Endothelial cell of umbilical vein (primary cell): ENCODE results near the gene NEUROD1. TPM values are rescaled to one million over a fixed set of nuclear protein-coding genes. Genes with fewer than 3 reads are reported as not detected.

Source experiments
- BruUV-seq: library from RNA; stranded (reverse); fragments of 400-500 nt; replicated peaks from 2 replicates; lab custom pipeline; 2021; lab: Mats Ljungman, UMichigan
- CTCF ChIA-PET: fragments of 300-600, 350-600 bp; sonication (Branson Sonifier 250); formaldehyde crosslinking; loops from one replicate; lab custom pipeline; 2021; ENCODE audit warnings: antibody characterized with exemption, inconsistent platforms; lab: Charles Lee
- POLR2A ChIA-PET: fragments of 300-600, 350-600 bp; sonication (Branson Sonifier 250); formaldehyde crosslinking; loops from one replicate; lab custom pipeline; 2021; ENCODE audit warnings: antibody characterized with exemption, inconsistent platforms; lab: Charles Lee
- DNase-seq: peaks from one replicate; pipeline ENCODE4 v3.0.0-alpha.2; 2011; ENCODE audit warnings: low read depth, low spot score
- FAIRE-seq: peaks from 2 replicates; lab custom pipeline; 2011; peaks lifted over from hg19 to GRCh38; lab: Jason Lieb, UNC
- H2AFZ ChIP-seq: 2 replicates; pipeline ENCODE4 v1.6.0; 2012; ENCODE audit warnings: low read depth, low read length, control low read depth, inconsistent platforms
- H3K27ac ChIP-seq: 2 replicates; pipeline ENCODE4 v1.5.1; 2011; ENCODE audit warnings: low read depth, mild to moderate bottlenecking, control low read depth, low read length, moderate library complexity; ENCODE audit not compliant: insufficient read depth
- H3K27me3 ChIP-seq, 2 experiments: 2 replicates each; pipeline versions ENCODE4 v1.6.0 to v1.6.1; 2011; ENCODE audit warnings: low read length in 2 of 2, mixed read lengths in 1 of 2; ENCODE audit not compliant: control insufficient read depth in 2 of 2, insufficient read depth in 2 of 2
- H3K36me3 ChIP-seq, 2 experiments: 2 replicates in 1 of 2; 3 replicates in 1 of 2; pipeline ENCODE4 v1.5.1; 2011; ENCODE audit warnings: low read length in 2 of 2, mild to moderate bottlenecking in 1 of 2, moderate library complexity in 1 of 2; ENCODE audit not compliant: control insufficient read depth in 2 of 2, insufficient read depth in 2 of 2; ENCODE audit errors: extremely low read depth in 1 of 2
- H3K4me1 ChIP-seq: 3 replicates; pipeline ENCODE4 v1.5.1; 2011; ENCODE audit warnings: mild to moderate bottlenecking, low read length; ENCODE audit not compliant: control insufficient read depth, insufficient read depth; ENCODE audit errors: extremely low read depth
- H3K4me2 ChIP-seq: 2 replicates; pipeline ENCODE4 v1.6.1; 2011; ENCODE audit warnings: low read length, control low read depth, mixed read lengths; ENCODE audit not compliant: insufficient read depth
- H3K4me3 ChIP-seq, 3 experiments: fragments of 200-600 bp in 1 of 3; sonication (generic), shearing (Covaris generic) in 1 of 3; replicated peaks in 1 of 3; 2 replicates each; pipeline ENCODE4 v1.5.1; 2011 to 2016; ENCODE audit warnings: control low read depth in 3 of 3, low read length in 3 of 3, mild to moderate bottlenecking in 2 of 3, inconsistent platforms in 1 of 3, low read depth in 1 of 3, moderate library complexity in 1 of 3; ENCODE audit not compliant: insufficient read depth in 1 of 3
- H3K79me2 ChIP-seq: 2 replicates; pipeline ENCODE4 v1.6.0; 2012; ENCODE audit warnings: low read length, inconsistent platforms; ENCODE audit not compliant: control insufficient read depth, insufficient read depth
- H3K9ac ChIP-seq: replicated peaks from 2 replicates; pipeline ENCODE3; 2011; ENCODE audit warnings: low read length, control low read depth; ENCODE audit not compliant: insufficient read depth; ENCODE audit errors: extremely low read depth
- H3K9me1 ChIP-seq: replicated peaks from 3 replicates; pipeline ENCODE4 v1.6.0; 2011; ENCODE audit warnings: mild to moderate bottlenecking, low read length; ENCODE audit not compliant: control insufficient read depth, insufficient read depth; ENCODE audit errors: extremely low read depth
- H3K9me3 ChIP-seq: replicated peaks from 2 replicates; pipeline ENCODE4 v1.5.1; 2012; ENCODE audit warnings: low read length, inconsistent platforms; ENCODE audit not compliant: control insufficient read depth, insufficient read depth
- H4K20me1 ChIP-seq: replicated peaks from 2 replicates; pipeline ENCODE3; 2011; ENCODE audit warnings: mild to moderate bottlenecking, low read length; ENCODE audit not compliant: control insufficient read depth, insufficient read depth; ENCODE audit errors: extremely low read depth
- CTCF ChIP-seq, 2 donors: IDR thresholded peaks; 1 replicate in 1 of 2; 2 replicates in 1 of 2; pipeline ENCODE4 v1.5.1; 2011; ENCODE audit warnings: low read length in 2 of 2, mild to moderate bottlenecking in 2 of 2, moderate library complexity in 2 of 2, control low read depth in 1 of 2, inconsistent platforms in 1 of 2, low read depth in 1 of 2; ENCODE audit not compliant: insufficient read depth in 1 of 2; ENCODE audit errors: extremely low read depth in 1 of 2
- EZH2 ChIP-seq: IDR thresholded peaks from 2 replicates; pipeline ENCODE4 v1.6.1; 2012; ENCODE audit warnings: borderline replicate concordance, low read depth, mild to moderate bottlenecking, moderate library complexity, low read length, inconsistent platforms; ENCODE audit not compliant: severe bottlenecking
- FOS ChIP-seq: IDR thresholded peaks from 2 replicates; pipeline ENCODE4 v1.6.1; 2011; ENCODE audit warnings: mild to moderate bottlenecking, low read length, moderate library complexity, borderline replicate concordance; ENCODE audit not compliant: insufficient read depth
- GATA2 ChIP-seq: IDR thresholded peaks from 2 replicates; pipeline ENCODE4 v1.7.0; 2011; ENCODE audit warnings: low read depth, mild to moderate bottlenecking, moderate library complexity, mixed read lengths, low read length; ENCODE audit not compliant: insufficient read length, insufficient read depth
- JUN ChIP-seq: IDR thresholded peaks from 2 replicates; pipeline ENCODE4 v1.6.1; 2011; ENCODE audit warnings: borderline replicate concordance, low read depth; ENCODE audit not compliant: insufficient read length, insufficient read depth
- MAX ChIP-seq: IDR thresholded peaks from 2 replicates; pipeline ENCODE4 v1.6.1; 2011; ENCODE audit not compliant: insufficient read depth, insufficient read length
- MYC ChIP-seq: IDR thresholded peaks from one replicate; pipeline ENCODE4 v1.6.1; 2011; ENCODE audit warnings: mild to moderate bottlenecking, low read depth, low read length
- POLR2A ChIP-seq: IDR thresholded peaks from 2 replicates; pipeline ENCODE4 v1.6.1; 2012; ENCODE audit warnings: low read depth, mild to moderate bottlenecking, control low read depth, low read length
- POLR2AphosphoS5 ChIP-seq: IDR thresholded peaks from 2 replicates; pipeline ENCODE4 v1.6.1; 2012; ENCODE audit warnings: low read depth, mild to moderate bottlenecking, control low read depth, low read length, moderate library complexity; ENCODE audit not compliant: insufficient read depth
- dilution Hi-C: fragments of 300-500 bp; cut with MboI; formaldehyde crosslinking; loops from one replicate; pipeline ENCODE4 v1.15.0; 2019; ENCODE audit warnings: low sequenced_read_pairs; ENCODE audit not compliant: extremely low pct_ligation_motif_present
- intact Hi-C: fragments of 100-400 bp; cut with micrococcal nuclease; formaldehyde crosslinking; loops from one replicate; pipeline ENCODE4 v1.10.0; 2022
- polyA plus RNA-seq, 4 experiments: library from polyadenylated mRNA; depleted of rRNA in 3 of 4; stranded (reverse) in 3 of 4; unstranded in 1 of 4; fragments of >200 nt; gene quantifications; 2 replicates each; pipeline versions ENCODE4 v1.2.1 to v1.2.3, GENCODE V29; 2011 to 2012; ENCODE audit warnings: missing spikeins in 1 of 4
- total RNA-seq: library from RNA; stranded (reverse); gene quantifications from 2 replicates; pipeline ENCODE4 v1.2.3, GENCODE V29; 2021

NEUROD1 gene
- total and polyA plus RNA-seq, 2 donors (not counting 3 experiments of a cell fraction or from before 2014, with no cell fraction given) = not detected

GRCh38 chr2:181694271-181694670, 14.0 kb upstream of the NEUROD1 start:
- Histone ChIP-seq H3K9ac (no peak overlapping the region), H3K4me1 (no peaks in the 10 kb centered on the region), H3K36me3 (no peaks in the 10 kb centered on the region), H3K4me3 (no peak overlapping the region), H3K4me2 (no peak overlapping the region), H2AFZ (no peak overlapping the region), H3K27me3 (peaks cover 2 to 4% of the 10 kb centered on the region in 2 experiments), H4K20me1 (no peaks in the 10 kb centered on the region), H3K27ac (no peak overlapping the region), H3K79me2 (no peaks in the 10 kb centered on the region), H3K9me1 (no peaks in the 10 kb centered on the region), H3K9me3 (no peaks in the 10 kb centered on the region)
- no peak for FAIRE-seq
- DNase-seq = no peak
- BruUV-seq = no TSS peak
- CTCF ChIA-PET = interaction anchor here (1.0 to 2.0 kb wide), 2 partner anchors 9 to 21 kb away, joined by 3 to 11 read pairs; no protein-coding TSS in a partner anchor
- intact Hi-C loops (no loop called here), dilution Hi-C loops (no loop called here)
- POLR2A ChIA-PET = no interaction called here
- TF ChIP-seq GATA2 (no peak), EZH2 (no peak)

GRCh38 chr2:181690860-181691259, 10.5 kb upstream of the NEUROD1 start:
- dilution Hi-C loops (no loop called here), intact Hi-C loops (no loop called here)
- no peak for DNase-seq
- Histone ChIP-seq H3K36me3 (no peaks in the 10 kb centered on the region), H3K4me2 (no peak overlapping the region), H3K9me1 (no peaks in the 10 kb centered on the region), H3K9me3 (no peaks in the 10 kb centered on the region), H3K79me2 (no peaks in the 10 kb centered on the region), H3K27ac (no peak overlapping the region), H3K4me3 (no peak overlapping the region), H3K4me1 (no peaks in the 10 kb centered on the region), H3K9ac (no peak overlapping the region), H3K27me3 (peaks cover 6 to 21% of the 10 kb centered on the region in 2 experiments), H2AFZ (no peak overlapping the region), H4K20me1 (no peaks in the 10 kb centered on the region)
- POLR2A ChIA-PET = no interaction called here
- FAIRE-seq = no peak
- no peak for TF ChIP-seq POLR2AphosphoS5
- no peak for TF ChIP-seq CTCF (IDR thresholded peaks at IDR 0.05; ENCODE audit: extremely low read depth in 1 of 2, insufficient read depth in 1 of 2, low read depth in 1 of 2, low read length in 2 of 2)
- no peak for TF ChIP-seq POLR2A
- TF ChIP-seq FOS = no peak
- no peak for TF ChIP-seq GATA2
- no peak for TF ChIP-seq EZH2
- no peak for TF ChIP-seq MAX
- TF ChIP-seq JUN = no peak
- no peak for TF ChIP-seq MYC
- no TSS peak for BruUV-seq
- CTCF ChIA-PET = interaction anchor here (2.1 kb wide), 1 partner anchor 24 kb away, joined by 10 read pairs; no protein-coding TSS in a partner anchor
